H1 (cell line): ENCODE measurements around the gene GNAO1. TPM values are rescaled to one million over a fixed set of nuclear protein-coding genes. Genes with fewer than 3 reads are reported as not detected.

Source experiments
- CTCF ChIA-PET: fragments of 300-600 bp; sonication (Branson Sonifier 250); formaldehyde crosslinking; loops from one replicate; lab custom pipeline; 2021; ENCODE audit not compliant: partially characterized antibody; lab: Charles Lee
- POLR2A ChIA-PET: fragments of 300-600 bp; sonication (Branson Sonifier 250); formaldehyde crosslinking; loops from one replicate; lab custom pipeline; 2021; ENCODE audit warnings: inconsistent platforms; ENCODE audit not compliant: partially characterized antibody; lab: Charles Lee
- DNase-seq, 2 experiments: peaks; one replicate each; pipeline versions ENCODE4 v3.0.0 to v3.0.0-alpha.2; 2010 to 2022; ENCODE audit warnings: low spot score in 2 of 2, low read depth in 1 of 2, mixed read lengths in 1 of 2
- FAIRE-seq: peaks from 2 replicates; lab custom pipeline; 2011; peaks lifted over from hg19 to GRCh38; lab: Jason Lieb, UNC
- H2AFZ ChIP-seq: 2 replicates; pipeline ENCODE4 v1.8.1; 2012; ENCODE audit warnings: low read length, inconsistent platforms
- H2AK5ac ChIP-seq: 2 replicates; pipeline ENCODE4 v1.6.1; 2013; ENCODE audit warnings: low read depth, low read length
- H2BK120ac ChIP-seq: replicated peaks from 2 replicates; pipeline ENCODE3; 2013; ENCODE audit warnings: low read depth, low read length, inconsistent platforms
- H2BK12ac ChIP-seq: 2 replicates; pipeline ENCODE4 v1.6.1; 2013; ENCODE audit warnings: low read depth, low read length
- H2BK15ac ChIP-seq: 2 replicates; pipeline ENCODE4 v1.6.1; 2013; ENCODE audit warnings: low read length
- H2BK20ac ChIP-seq: 2 replicates; pipeline ENCODE4 v1.6.1; 2013; ENCODE audit warnings: low read length
- H2BK5ac ChIP-seq: 2 replicates; pipeline ENCODE4 v1.6.1; 2013; ENCODE audit warnings: low read depth, low read length
- H3K14ac ChIP-seq: 2 replicates; pipeline ENCODE4 v1.6.1; 2013; ENCODE audit warnings: inconsistent platforms; ENCODE audit not compliant: insufficient read length
- H3K18ac ChIP-seq: 2 replicates; pipeline ENCODE4 v1.6.1; 2013; ENCODE audit warnings: low read length; ENCODE audit errors: extremely low read depth
- H3K23ac ChIP-seq: 2 replicates; pipeline ENCODE4 v1.6.1; 2013; ENCODE audit warnings: inconsistent platforms; ENCODE audit not compliant: insufficient read length
- H3K23me2 ChIP-seq: 2 replicates; pipeline ENCODE4 v1.6.1; 2013; ENCODE audit warnings: low read depth, low read length
- H3K27ac ChIP-seq: 2 replicates; pipeline ENCODE4 v1.6.1; 2011; ENCODE audit warnings: low read depth, low read length, inconsistent platforms
- H3K27me3 ChIP-seq, 4 experiments: replicated peaks in 1 of 4; 1 replicate in 1 of 4; 2 replicates in 3 of 4; pipeline versions ENCODE4 v1.6.1 to v1.8.1; 2011 to 2013; ENCODE audit warnings: low read length in 3 of 4, mild to moderate bottlenecking in 3 of 4, inconsistent platforms in 2 of 4, mixed read lengths in 2 of 4, moderate library complexity in 1 of 4; ENCODE audit not compliant: control insufficient read depth in 3 of 4, insufficient read depth in 3 of 4; ENCODE audit errors: extremely low read depth in 1 of 4
- H3K36me3 ChIP-seq, 4 experiments: 2 replicates each; pipeline versions ENCODE4 v1.6.1 to v1.8.1; 2011 to 2013; ENCODE audit warnings: mild to moderate bottlenecking in 4 of 4, low read length in 3 of 4, moderate library complexity in 2 of 4, control low read depth in 1 of 4, inconsistent platforms in 1 of 4; ENCODE audit not compliant: insufficient read depth in 4 of 4, control insufficient read depth in 2 of 4
- H3K4ac ChIP-seq: replicated peaks from 2 replicates; pipeline ENCODE3; 2013; ENCODE audit warnings: low read length, low read depth, mixed read lengths, inconsistent platforms; ENCODE audit not compliant: insufficient read length
- H3K4me1 ChIP-seq, 4 experiments: replicated peaks in 1 of 4; 1 replicate in 1 of 4; 2 replicates in 3 of 4; pipeline versions ENCODE4 v1.6.1 to v1.8.1; 2011 to 2013; ENCODE audit warnings: low read length in 3 of 4, inconsistent platforms in 2 of 4, mixed read lengths in 1 of 4; ENCODE audit not compliant: insufficient read depth in 4 of 4, control insufficient read depth in 3 of 4
- H3K4me2 ChIP-seq, 2 experiments: 2 replicates each; pipeline versions ENCODE4 v1.6.1 to v1.8.1; 2011 to 2013; ENCODE audit warnings: low read depth in 2 of 2, low read length in 2 of 2, control low read depth in 1 of 2, inconsistent platforms in 1 of 2, mild to moderate bottlenecking in 1 of 2; ENCODE audit not compliant: insufficient read depth in 1 of 2
- H3K4me3 ChIP-seq, 4 experiments: fragments of 200-600, 300-600 bp in 1 of 4; sonication (generic), shearing (Covaris generic), sonication (Bioruptor Twin) in 1 of 4; 2 replicates each; pipeline versions ENCODE4 v1.5.1 to v1.8.1; 2011 to 2016; ENCODE audit warnings: low read length in 4 of 4, low read depth in 3 of 4, control low read depth in 2 of 4, inconsistent platforms in 2 of 4, mild to moderate bottlenecking in 2 of 4, mixed read lengths in 1 of 4, moderate library complexity in 1 of 4; ENCODE audit not compliant: insufficient read depth in 2 of 4; ENCODE audit errors: extremely low read depth in 1 of 4
- H3K56ac ChIP-seq: replicated peaks from 2 replicates; pipeline ENCODE3; 2013; ENCODE audit warnings: low read depth, mild to moderate bottlenecking, mixed read lengths, low read length, inconsistent platforms; ENCODE audit not compliant: insufficient read length
- H3K79me1 ChIP-seq: 2 replicates; pipeline ENCODE4 v1.6.1; 2013; ENCODE audit warnings: low read depth, low read length, control low read depth
- H3K79me2 ChIP-seq, 2 experiments: 2 replicates each; pipeline versions ENCODE4 v1.6.1 to v1.8.1; 2012 to 2013; ENCODE audit warnings: low read length in 2 of 2, mild to moderate bottlenecking in 2 of 2, inconsistent platforms in 1 of 2; ENCODE audit not compliant: insufficient read depth in 2 of 2, control insufficient read depth in 1 of 2
- H3K9ac ChIP-seq, 4 experiments: replicated peaks in 1 of 4; 1 replicate in 1 of 4; 2 replicates in 3 of 4; pipeline versions ENCODE4 v1.6.1 to v1.8.1; 2011 to 2013; ENCODE audit warnings: low read depth in 3 of 4, low read length in 3 of 4, control low read depth in 2 of 4, mild to moderate bottlenecking in 2 of 4, moderate library complexity in 2 of 4, inconsistent platforms in 1 of 4; ENCODE audit errors: extremely low read depth in 1 of 4
- H3K9me3 ChIP-seq, 2 experiments: 2 replicates each; pipeline versions ENCODE4 v1.6.1 to v1.8.1; 2012 to 2013; ENCODE audit warnings: mild to moderate bottlenecking in 2 of 2, moderate library complexity in 2 of 2, control low read depth in 1 of 2, inconsistent platforms in 1 of 2, low read depth in 1 of 2, low read length in 1 of 2, mixed read lengths in 1 of 2; ENCODE audit not compliant: insufficient read depth in 2 of 2
- H4K20me1 ChIP-seq, 2 experiments: replicated peaks in 1 of 2; 2 replicates each; pipeline versions ENCODE3 to v1.8.1; 2011 to 2013; ENCODE audit warnings: inconsistent platforms in 2 of 2, low read length in 2 of 2, mild to moderate bottlenecking in 1 of 2; ENCODE audit not compliant: insufficient read depth in 2 of 2, control insufficient read depth in 1 of 2
- H4K5ac ChIP-seq: 2 replicates; pipeline ENCODE4 v1.6.1; 2013; ENCODE audit warnings: low read length, low read depth, mixed read lengths, inconsistent platforms; ENCODE audit not compliant: insufficient read length
- H4K8ac ChIP-seq: 2 replicates; pipeline ENCODE4 v1.8.0; 2013; ENCODE audit warnings: mild to moderate bottlenecking, moderate library complexity, low read length, inconsistent platforms; ENCODE audit not compliant: insufficient read depth; ENCODE audit errors: extremely low read depth
- H4K91ac ChIP-seq: replicated peaks from 2 replicates; pipeline ENCODE3; 2013; ENCODE audit warnings: low read length, mixed read lengths, inconsistent platforms; ENCODE audit not compliant: insufficient read length
- BCL11A ChIP-seq, 2 experiments: IDR thresholded peaks; one replicate each; pipeline ENCODE4 v1.6.1; 2011; ENCODE audit warnings: low read depth in 2 of 2, low read length in 2 of 2, mild to moderate bottlenecking in 2 of 2
- CREB1 ChIP-seq: IDR thresholded peaks from 2 replicates; pipeline ENCODE4 v1.6.1; 2012; ENCODE audit warnings: inconsistent platforms
- HDAC2 ChIP-seq, 2 experiments: fragments of 300-600 bp in 1 of 2; sonication (generic) in 1 of 2; IDR thresholded peaks; 2 replicates each; pipeline ENCODE4 v1.6.1; 2011 to 2012; ENCODE audit warnings: low read depth in 2 of 2, low read length in 2 of 2, mild to moderate bottlenecking in 2 of 2, moderate library complexity in 2 of 2, borderline replicate concordance in 1 of 2, inconsistent platforms in 1 of 2
- MAFK ChIP-seq: IDR thresholded peaks from 2 replicates; pipeline ENCODE4 v1.6.1; 2012; ENCODE audit warnings: low read depth, mild to moderate bottlenecking, improper control_type of control experiment, low read length
- NANOG ChIP-seq: IDR thresholded peaks from 2 replicates; pipeline ENCODE4 v1.6.1; 2011; ENCODE audit warnings: low read length, low read depth, mild to moderate bottlenecking, inconsistent platforms; ENCODE audit not compliant: insufficient read depth, poor library complexity, severe bottlenecking
- PHF8 ChIP-seq: fragments of 200-600 bp; sonication (generic); conservative IDR thresholded peaks from 2 replicates; pipeline ENCODE4 v1.7.1; 2012; ENCODE audit warnings: low read depth, mild to moderate bottlenecking, inconsistent platforms, low read length, moderate library complexity
- RNF2 ChIP-seq: fragments of 200-900, 300-1000 bp; sonication (generic); IDR thresholded peaks from 2 replicates; pipeline ENCODE4 v1.7.1; 2016; ENCODE audit warnings: borderline replicate concordance, low read depth, mild to moderate bottlenecking, antibody characterized with exemption, low read length; ENCODE audit not compliant: poor library complexity, severe bottlenecking; ENCODE audit errors: missing control alignments
- RXRA ChIP-seq: IDR thresholded peaks from 2 replicates; pipeline ENCODE4 v1.6.1; 2011; ENCODE audit warnings: low read depth, mild to moderate bottlenecking, low read length, moderate library complexity; ENCODE audit not compliant: insufficient read depth
- USF2 ChIP-seq: IDR thresholded peaks from 2 replicates; pipeline ENCODE4 v1.6.1; 2011; ENCODE audit warnings: low read length, improper control_type of control experiment
- WGBS, 2 experiments: shearing (Covaris generic) in 1 of 2; methylation state at CpG; one replicate each; pipeline versions ENCODE4 v1.1.6 to v1.1.7; 2013 to 2015; ENCODE audit warnings: low lambda C conversion rate in 2 of 2, mixed read lengths in 2 of 2, inconsistent platforms in 1 of 2, low coverage in 1 of 2, missing lambda C conversion rate in 1 of 2; ENCODE audit not compliant: insufficient replicate concordance in 2 of 2, insufficient coverage in 1 of 2, insufficient read length in 1 of 2; ENCODE audit errors: extremely low coverage in 1 of 2, missing lambda C conversion rate in 1 of 2; 5-methylcytosine and 5-hydroxymethylcytosine counted together
- polyA plus RNA-seq, 7 experiments: library from polyadenylated mRNA; depleted of rRNA in 3 of 7; stranded (reverse) in 5 of 7; unstranded in 2 of 7; fragments of >200 nt in 5 of 7; fragments of 200-250 nt in 2 of 7; gene quantifications; 1 replicate in 5 of 7; 2 replicates in 1 of 7; 4 replicates in 1 of 7; pipeline versions ENCODE4 v1.2.1 to v1.2.3, GENCODE V29; 2011 to 2013; ENCODE audit warnings: missing spikeins in 2 of 7, mixed read lengths in 2 of 7
- total RNA-seq: library from RNA; stranded (reverse); fragmentation: NEBNext Ultra II Directional; extraction: Animal tissue kit (Norgen Biotek cat#: 25700); gene quantifications from 2 replicates; pipeline ENCODE4 v1.2.1, GENCODE V29; 2021

GNAO1 gene
- total and polyA plus RNA-seq, 2 of the 8 experiments (the other 6 are each of a cell fraction or from before 2014, with no cell fraction given): 6.7 to 34.4 TPM

- H3K27me3 ChIP-seq: peaks cover 0 to 2% (median 0%) of the 10 kb centered on the region in 4 experiments; a peak in 1 of 7 replicates
- no peak for FAIRE-seq
- no peak for TF ChIP-seq PHF8
- TF ChIP-seq RNF2: no peak
- no peak for TF ChIP-seq BCL11A (IDR thresholded peaks at IDR 0.05; ENCODE audit: low read depth in 2 of 2, low read length in 2 of 2)
- TF ChIP-seq NANOG: no peak
- TF ChIP-seq MAFK: no peak
- no peak for TF ChIP-seq USF2
- TF ChIP-seq HDAC2 (IDR thresholded peaks at IDR 0.05; ENCODE audit: borderline replicate concordance in 1 of 2, low read depth in 2 of 2, low read length in 2 of 2): no peak
- TF ChIP-seq CREB1: no peak
- no peak for TF ChIP-seq RXRA
Observed at GRCh38 chr16:56300891-56301850, 109.9 kb downstream of the GNAO1 start.

More at GRCh38 chr16:56300891-56301850, 109.9 kb downstream of the GNAO1 start:
- no peak overlapping the region; a peak in 1 of 7 replicates for H3K9ac ChIP-seq
- H2BK120ac ChIP-seq: no peak overlapping the region
- no peak overlapping the region for H2BK12ac ChIP-seq
- no peak overlapping the region for H3K4me3 ChIP-seq
- no peaks in the 10 kb centered on the region for H3K36me3 ChIP-seq
- no peak overlapping the region for H4K5ac ChIP-seq
- H3K79me1 ChIP-seq: no peaks in the 10 kb centered on the region; the same call in 1 of the 2 replicates
- H3K27ac ChIP-seq: no peak overlapping the region
- no peak overlapping the region for H4K8ac ChIP-seq
- peaks cover 2% of the 10 kb centered on the region in 2 experiments for H4K20me1 ChIP-seq
- peaks cover 8 to 11% (median 10%) of the 10 kb centered on the region in 4 experiments; a peak in 6 of 7 replicates for H3K4me1 ChIP-seq
- no peaks in the 10 kb centered on the region for H3K23me2 ChIP-seq
- POLR2A ChIA-PET: interaction anchor here (0.6 kb wide), 1 partner anchor 56 kb away, joined by 5 read pairs; no protein-coding TSS in a partner anchor
- H3K79me2 ChIP-seq: no peaks in the 10 kb centered on the region
- DNase-seq: no peak
- H3K56ac ChIP-seq: no peak overlapping the region
- H3K9me3 ChIP-seq: no peaks in the 10 kb centered on the region
- CTCF ChIA-PET: interaction anchor here (0.6 to 6.7 kb wide), 13 partner anchors 10 to 358 kb away, joined by 3 to 43 read pairs (median 3); no protein-coding TSS in a partner anchor
- no peak overlapping the region for H3K18ac ChIP-seq
- H2BK15ac ChIP-seq: no peak overlapping the region
- H2BK20ac ChIP-seq: no peak overlapping the region
- no peak overlapping the region for H3K4ac ChIP-seq
- 87% methylated on average over 14 of the region's 14 CpGs; no CpG with 5 or more reads in 1 of the 2 experiments for WGBS, 2 experiments
- H3K23ac ChIP-seq: no peak overlapping the region
- H4K91ac ChIP-seq: no peak overlapping the region
- H3K14ac ChIP-seq: no peak overlapping the region
- H3K4me2 ChIP-seq: no peak overlapping the region
- no peak overlapping the region for H2AFZ ChIP-seq
- H2AK5ac ChIP-seq: no peak overlapping the region
- H2BK5ac ChIP-seq: peak overlapping the region; percentile 16; the same call in 1 of the 2 replicates
